ENCODE results near the gene IQCB1. TPM values are rescaled to one million over a fixed set of nuclear protein-coding genes. Genes with fewer than 3 reads are reported as not detected.

IQCB1 gene
- total and polyA plus RNA-seq, 9 of the 15 experiments (the other 6 are each of a cell fraction or from before 2014, with no cell fraction given) = 21.1 to 38.1 (median 27.5) TPM

GRCh38 chr3:121817753-121818152 is 17.1 kb downstream of the IQCB1 start:
- no peaks in the 10 kb centered on the region for H3K9me1 ChIP-seq (ENCODE audit: control insufficient read depth, insufficient read depth, low read length)
- H3K79me2 ChIP-seq (ENCODE audit: control insufficient read depth, insufficient read depth, low read length) = peaks cover 13% of the 10 kb centered on the region
- no peaks in the 10 kb centered on the region for H3K27me3 ChIP-seq (ENCODE audit: control insufficient read depth in 2 of 2, insufficient read depth in 2 of 2, low read length in 2 of 2)
- no TSS peak for BruUV-seq (replicated peaks)
- no peak for FAIRE-seq
- intact Hi-C loops (cut with micrococcal nuclease) (no loop called here), in situ Hi-C loops (cut with MboI) (no loop called here)
- H3K27ac ChIP-seq (ENCODE audit: extremely low read depth, low read depth, low read length) = no peak overlapping the region
- H2AFZ ChIP-seq (ENCODE audit: low read depth, low read length) = no peak overlapping the region
- no peak overlapping the region for H3K4me2 ChIP-seq (ENCODE audit: insufficient read depth, low read length)
- no peak overlapping the region for H3K9ac ChIP-seq (ENCODE audit: insufficient read depth in 1 of 2, low read depth in 2 of 2, low read length in 2 of 2)
- H4K20me1 ChIP-seq (replicated peaks; ENCODE audit: control insufficient read depth, insufficient read depth, low read length) = no peaks in the 10 kb centered on the region
- CTCF ChIA-PET (ENCODE audit: low intra/inter-chr PET ratio) = no interaction called here
- POLR2A ChIA-PET = interaction anchor here (0.7 kb wide), 1 partner anchor 14 kb away, joined by 3 read pairs; no protein-coding TSS in a partner anchor
- no peak for DNase-seq (ENCODE audit: extremely low read depth in 1 of 4, low spot score in 3 of 4)
- no peak for ATAC-seq
- no peak overlapping the region for H3K4me3 ChIP-seq
- no peak for TF ChIP-seq CREB5 (CRISPR knock-in tag; IDR thresholded peaks at IDR 0.05)
- TF ChIP-seq EGR1 (conservative IDR thresholded peaks at IDR 0.05) = no peak
- TF ChIP-seq SMARCE1 (IDR thresholded peaks at IDR 0.05) = no peak
- no peak for TF ChIP-seq ARHGAP35 (IDR thresholded peaks at IDR 0.05; ENCODE audit: partially characterized antibody)
- TF ChIP-seq SOX6 (IDR thresholded peaks at IDR 0.05) = no peak
- H3K9me3 ChIP-seq (replicated peaks; ENCODE audit: control insufficient read depth, insufficient read depth, low read depth, low read length) = no peaks in the 10 kb centered on the region
- no peaks in the 10 kb centered on the region for H3K4me1 ChIP-seq (replicated peaks in 1 of 2; ENCODE audit: control insufficient read depth in 2 of 2, insufficient read depth in 2 of 2, low read length in 2 of 2)
- peaks cover 31% of the 10 kb centered on the region for H3K36me3 ChIP-seq (ENCODE audit: control insufficient read depth, insufficient read depth, low read length)

GRCh38 chr3:121809249-121809648 is 25.6 kb downstream of the IQCB1 start:
- H3K79me2 ChIP-seq (ENCODE audit: control insufficient read depth, insufficient read depth, low read length) = no peaks in the 10 kb centered on the region; the same call in 1 of the 3 replicates
- no peaks in the 10 kb centered on the region for H3K4me1 ChIP-seq (replicated peaks in 1 of 2; ENCODE audit: control insufficient read depth in 2 of 2, insufficient read depth in 2 of 2, low read length in 2 of 2)
- H3K9ac ChIP-seq (ENCODE audit: insufficient read depth in 1 of 2, low read depth in 2 of 2, low read length in 2 of 2) = no peak overlapping the region
- H3K27me3 ChIP-seq (ENCODE audit: control insufficient read depth in 2 of 2, insufficient read depth in 2 of 2, low read length in 2 of 2) = no peaks in the 10 kb centered on the region
- WGBS (ENCODE audit: insufficient coverage, low coverage, missing lambda C conversion rate) = 0% methylated on average over 1 of the region's 1 CpG
- no peak for DNase-seq (ENCODE audit: extremely low read depth in 1 of 4, low spot score in 3 of 4)
- H3K36me3 ChIP-seq (ENCODE audit: control insufficient read depth, insufficient read depth, low read length) = peaks cover 58% of the 10 kb centered on the region; the same call in 2 of the 3 replicates
- CTCF ChIA-PET (ENCODE audit: low intra/inter-chr PET ratio) = no interaction called here
- no peak overlapping the region for H2AFZ ChIP-seq (ENCODE audit: low read depth, low read length)
- FAIRE-seq = no peak
- H3K4me2 ChIP-seq (ENCODE audit: insufficient read depth, low read length) = no peak overlapping the region
- ATAC-seq = no peak
- H4K20me1 ChIP-seq (replicated peaks; ENCODE audit: control insufficient read depth, insufficient read depth, low read length) = no peaks in the 10 kb centered on the region
- TF ChIP-seq RFX1 (IDR thresholded peaks at IDR 0.05) = no peak
- TF ChIP-seq GMEB1 (CRISPR knock-in tag; IDR thresholded peaks at IDR 0.05) = no peak
- no peak for TF ChIP-seq NBN (IDR thresholded peaks at IDR 0.05; ENCODE audit: low read depth)
- TF ChIP-seq KAT8 (IDR thresholded peaks at IDR 0.05; ENCODE audit: low read depth) = no peak
- no peak for TF ChIP-seq ID3 (CRISPR knock-in tag; IDR thresholded peaks at IDR 0.05)
- TF ChIP-seq ID3 (tag; IDR thresholded peaks at IDR 0.05) = no peak
- no peak for TF ChIP-seq MEIS2 (IDR thresholded peaks at IDR 0.05; ENCODE audit: partially characterized antibody)
- no peak for TF ChIP-seq MITF (IDR thresholded peaks at IDR 0.05)
- no peak for TF ChIP-seq PHF20 (IDR thresholded peaks at IDR 0.05; ENCODE audit: partially characterized antibody)
- no peak overlapping the region for H3K27ac ChIP-seq (ENCODE audit: extremely low read depth, low read depth, low read length)
- no peaks in the 10 kb centered on the region for H3K9me1 ChIP-seq (ENCODE audit: control insufficient read depth, insufficient read depth, low read length)
- no TSS peak for BruUV-seq (replicated peaks)
- POLR2A ChIA-PET = no interaction called here
- intact Hi-C loops (cut with micrococcal nuclease) (no loop called here), in situ Hi-C loops (cut with MboI) (no loop called here)
- no peak overlapping the region for H3K4me3 ChIP-seq
- H3K9me3 ChIP-seq (replicated peaks; ENCODE audit: control insufficient read depth, insufficient read depth, low read depth, low read length) = no peaks in the 10 kb centered on the region

Data from K562 (cell line).